Measurements from ENCODE around the gene SLC25A23. TPM values are rescaled to one million over a fixed set of nuclear protein-coding genes. Genes with fewer than 3 reads are reported as not detected.

SLC25A23 gene
- total and polyA plus RNA-seq, 2 of the 8 experiments (the other 6 are each of a cell fraction or from before 2014, with no cell fraction given) = 18.0 to 48.1 TPM

GRCh38 chr19:6465663-6466062 lies 6.1 kb upstream of the SLC25A23 start:
- no peak overlapping the region for H3K9ac ChIP-seq (replicated peaks in 1 of 4; ENCODE audit: extremely low read depth in 1 of 4, low read depth in 3 of 4, low read length in 3 of 4)
- no peak overlapping the region for H4K91ac ChIP-seq (replicated peaks; ENCODE audit: insufficient read length, low read length)
- no peaks in the 10 kb centered on the region; the same call in 1 of the 2 replicates for H3K79me1 ChIP-seq (ENCODE audit: low read depth, low read length)
- no peak overlapping the region for H2BK120ac ChIP-seq (replicated peaks; ENCODE audit: low read depth, low read length)
- FAIRE-seq = no peak
- no peak overlapping the region for H3K18ac ChIP-seq (ENCODE audit: extremely low read depth, low read length)
- H3K4me3 ChIP-seq (ENCODE audit: extremely low read depth in 1 of 4, insufficient read depth in 2 of 4, low read depth in 3 of 4, low read length in 4 of 4) = peak overlapping the region in 1 of 4 experiments; percentile 93; a peak in 2 of 8 replicates
- WGBS, 2 experiments (ENCODE audit: extremely low coverage in 1 of 2, insufficient coverage in 1 of 2, insufficient read length in 1 of 2, insufficient replicate concordance in 2 of 2, low coverage in 1 of 2, low lambda C conversion rate in 2 of 2, missing lambda C conversion rate in 1 of 2) = 94% methylated on average over 8 of the region's 8 CpGs; no CpG with 5 or more reads in 1 of the 2 experiments
- H3K56ac ChIP-seq (replicated peaks; ENCODE audit: insufficient read length, low read depth, low read length) = no peak overlapping the region
- peaks cover 0 to 8% (median 3%) of the 10 kb centered on the region in 4 experiments; a peak in 2 of 8 replicates for H3K36me3 ChIP-seq (ENCODE audit: control insufficient read depth in 2 of 4, insufficient read depth in 4 of 4, low read length in 3 of 4)
- H2BK15ac ChIP-seq (ENCODE audit: low read length) = no peak overlapping the region
- no peaks in the 10 kb centered on the region; a peak in 1 of 7 replicates for H3K27me3 ChIP-seq (replicated peaks in 1 of 4; ENCODE audit: control insufficient read depth in 3 of 4, extremely low read depth in 1 of 4, insufficient read depth in 3 of 4, low read length in 3 of 4)
- DNase-seq (ENCODE audit: low read depth in 1 of 2, low spot score in 2 of 2) = no peak
- CTCF ChIA-PET (ENCODE audit: partially characterized antibody) = interaction anchor here (2.2 kb wide), 1 partner anchor 15 kb away, joined by 7 read pairs; the partner anchor contains the start of gene DENND1C
- H3K14ac ChIP-seq (ENCODE audit: insufficient read length) = no peak overlapping the region
- H4K5ac ChIP-seq (ENCODE audit: insufficient read length, low read depth, low read length) = no peak overlapping the region
- H4K8ac ChIP-seq (ENCODE audit: extremely low read depth, insufficient read depth, low read length) = no peak overlapping the region; the same call in 1 of the 2 replicates
- 0 out of 2 replicates have a peak overlapping the region, but pooled peaks have one; percentile 24 for H2AK5ac ChIP-seq (ENCODE audit: low read depth, low read length)
- H3K27ac ChIP-seq (ENCODE audit: low read depth, low read length) = no peak overlapping the region
- H2BK5ac ChIP-seq (ENCODE audit: low read depth, low read length) = no peak overlapping the region
- no peaks in the 10 kb centered on the region for H3K9me3 ChIP-seq (ENCODE audit: insufficient read depth in 2 of 2, low read depth in 1 of 2, low read length in 1 of 2)
- peaks cover 0 to 9% of the 10 kb centered on the region in 2 experiments; a peak in 2 of 4 replicates for H3K79me2 ChIP-seq (ENCODE audit: control insufficient read depth in 1 of 2, insufficient read depth in 2 of 2, low read length in 2 of 2)
- peaks cover 0 to 8% (median 4%) of the 10 kb centered on the region in 4 experiments; a peak in 4 of 7 replicates for H3K4me1 ChIP-seq (replicated peaks in 1 of 4; ENCODE audit: control insufficient read depth in 3 of 4, insufficient read depth in 4 of 4, low read length in 3 of 4)
- H2BK12ac ChIP-seq (ENCODE audit: low read depth, low read length) = no peak overlapping the region
- H3K4ac ChIP-seq (replicated peaks; ENCODE audit: insufficient read length, low read depth, low read length) = no peak overlapping the region
- H4K20me1 ChIP-seq (replicated peaks in 1 of 2; ENCODE audit: control insufficient read depth in 1 of 2, insufficient read depth in 2 of 2, low read length in 2 of 2) = peaks cover 0 to 14% of the 10 kb centered on the region in 2 experiments
- H2AFZ ChIP-seq (ENCODE audit: low read length) = no peak overlapping the region
- H3K23ac ChIP-seq (ENCODE audit: insufficient read length) = no peak overlapping the region
- H2BK20ac ChIP-seq (ENCODE audit: low read length) = no peak overlapping the region
- H3K23me2 ChIP-seq (ENCODE audit: low read depth, low read length) = peaks cover 8% of the 10 kb centered on the region; the same call in 1 of the 2 replicates
- peak overlapping the region; percentile 52 to 72; a peak in 3 of 4 replicates for H3K4me2 ChIP-seq (ENCODE audit: insufficient read depth in 1 of 2, low read depth in 2 of 2, low read length in 2 of 2)
- POLR2A ChIA-PET (ENCODE audit: partially characterized antibody) = interaction anchor here (1.2 to 1.6 kb wide), 3 partner anchors 10 to 44 kb away, joined by 5 to 9 read pairs (median 6); no protein-coding TSS in a partner anchor
- TF ChIP-seq TEAD4 (IDR thresholded peaks at IDR 0.05; ENCODE audit: low read depth, low read length) = no peak
- TF ChIP-seq, protein P1, sequence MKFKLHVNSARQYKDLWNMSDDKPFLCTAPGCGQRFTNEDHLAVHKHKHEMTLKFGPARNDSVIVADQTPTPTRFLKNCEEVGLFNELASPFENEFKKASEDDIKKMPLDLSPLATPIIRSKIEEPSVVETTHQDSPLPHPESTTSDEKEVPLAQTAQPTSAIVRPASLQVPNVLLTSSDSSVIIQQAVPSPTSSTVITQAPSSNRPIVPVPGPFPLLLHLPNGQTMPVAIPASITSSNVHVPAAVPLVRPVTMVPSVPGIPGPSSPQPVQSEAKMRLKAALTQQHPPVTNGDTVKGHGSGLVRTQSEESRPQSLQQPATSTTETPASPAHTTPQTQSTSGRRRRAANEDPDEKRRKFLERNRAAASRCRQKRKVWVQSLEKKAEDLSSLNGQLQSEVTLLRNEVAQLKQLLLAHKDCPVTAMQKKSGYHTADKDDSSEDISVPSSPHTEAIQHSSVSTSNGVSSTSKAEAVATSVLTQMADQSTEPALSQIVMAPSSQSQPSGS (IDR thresholded peaks at IDR 0.05; ENCODE audit: low read length) = no peak
- no peak for TF ChIP-seq CREB1 (IDR thresholded peaks at IDR 0.05)
- TF ChIP-seq TAF1 (IDR thresholded peaks at IDR 0.05; ENCODE audit: low read depth, low read length) = no peak
- TF ChIP-seq YY1 (IDR thresholded peaks at IDR 0.05; ENCODE audit: low read depth, low read length) = no peak
- no peak for TF ChIP-seq MAX (IDR thresholded peaks at IDR 0.05)
- no peak for TF ChIP-seq KDM4A (IDR thresholded peaks at IDR 0.05; ENCODE audit: low read depth, low read length, severe bottlenecking)
- no peak for TF ChIP-seq ZNF274 (IDR thresholded peaks at IDR 0.05; ENCODE audit: borderline replicate concordance, extremely low read depth, low read length)
- TF ChIP-seq RNF2 (IDR thresholded peaks at IDR 0.05; ENCODE audit: borderline replicate concordance, low read depth, low read length, missing control alignments, poor library complexity, severe bottlenecking) = no peak
- TF ChIP-seq, protein P2, sequence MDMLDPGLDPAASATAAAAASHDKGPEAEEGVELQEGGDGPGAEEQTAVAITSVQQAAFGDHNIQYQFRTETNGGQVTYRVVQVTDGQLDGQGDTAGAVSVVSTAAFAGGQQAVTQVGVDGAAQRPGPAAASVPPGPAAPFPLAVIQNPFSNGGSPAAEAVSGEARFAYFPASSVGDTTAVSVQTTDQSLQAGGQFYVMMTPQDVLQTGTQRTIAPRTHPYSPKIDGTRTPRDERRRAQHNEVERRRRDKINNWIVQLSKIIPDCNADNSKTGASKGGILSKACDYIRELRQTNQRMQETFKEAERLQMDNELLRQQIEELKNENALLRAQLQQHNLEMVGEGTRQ (IDR thresholded peaks at IDR 0.05; ENCODE audit: low read length) = no peak
